HL-60 (cell line): ENCODE results near the gene ADIPOR2.

Experiments used
- CTCF ChIP-seq: IDR thresholded peaks from one replicate; pipeline ENCODE4 v1.5.1; 2011; ENCODE audit warnings: low read length, control low read depth, inconsistent platforms; ENCODE audit not compliant: insufficient read depth
- GABPA ChIP-seq: IDR thresholded peaks from 2 replicates; pipeline ENCODE4 v1.6.1; 2012; ENCODE audit warnings: low read depth
- POLR2AphosphoS5 ChIP-seq: IDR thresholded peaks from 2 replicates; pipeline ENCODE4 v1.6.1; 2012; ENCODE audit warnings: low read depth
- SPI1 ChIP-seq: IDR thresholded peaks from 2 replicates; pipeline ENCODE4 v1.6.1; 2012; ENCODE audit warnings: low read depth, mild to moderate bottlenecking, borderline replicate concordance
- TF ChIP-seq, protein P1 (sequence below): IDR thresholded peaks from 2 replicates; pipeline ENCODE4 v1.6.1; 2012; ENCODE audit warnings: low read depth; ENCODE audit not compliant: insufficient replicate concordance

- TF ChIP-seq, protein P1, sequence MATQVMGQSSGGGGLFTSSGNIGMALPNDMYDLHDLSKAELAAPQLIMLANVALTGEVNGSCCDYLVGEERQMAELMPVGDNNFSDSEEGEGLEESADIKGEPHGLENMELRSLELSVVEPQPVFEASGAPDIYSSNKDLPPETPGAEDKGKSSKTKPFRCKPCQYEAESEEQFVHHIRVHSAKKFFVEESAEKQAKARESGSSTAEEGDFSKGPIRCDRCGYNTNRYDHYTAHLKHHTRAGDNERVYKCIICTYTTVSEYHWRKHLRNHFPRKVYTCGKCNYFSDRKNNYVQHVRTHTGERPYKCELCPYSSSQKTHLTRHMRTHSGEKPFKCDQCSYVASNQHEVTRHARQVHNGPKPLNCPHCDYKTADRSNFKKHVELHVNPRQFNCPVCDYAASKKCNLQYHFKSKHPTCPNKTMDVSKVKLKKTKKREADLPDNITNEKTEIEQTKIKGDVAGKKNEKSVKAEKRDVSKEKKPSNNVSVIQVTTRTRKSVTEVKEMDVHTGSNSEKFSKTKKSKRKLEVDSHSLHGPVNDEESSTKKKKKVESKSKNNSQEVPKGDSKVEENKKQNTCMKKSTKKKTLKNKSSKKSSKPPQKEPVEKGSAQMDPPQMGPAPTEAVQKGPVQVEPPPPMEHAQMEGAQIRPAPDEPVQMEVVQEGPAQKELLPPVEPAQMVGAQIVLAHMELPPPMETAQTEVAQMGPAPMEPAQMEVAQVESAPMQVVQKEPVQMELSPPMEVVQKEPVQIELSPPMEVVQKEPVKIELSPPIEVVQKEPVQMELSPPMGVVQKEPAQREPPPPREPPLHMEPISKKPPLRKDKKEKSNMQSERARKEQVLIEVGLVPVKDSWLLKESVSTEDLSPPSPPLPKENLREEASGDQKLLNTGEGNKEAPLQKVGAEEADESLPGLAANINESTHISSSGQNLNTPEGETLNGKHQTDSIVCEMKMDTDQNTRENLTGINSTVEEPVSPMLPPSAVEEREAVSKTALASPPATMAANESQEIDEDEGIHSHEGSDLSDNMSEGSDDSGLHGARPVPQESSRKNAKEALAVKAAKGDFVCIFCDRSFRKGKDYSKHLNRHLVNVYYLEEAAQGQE: no peak
- TF ChIP-seq CTCF: no peak
- TF ChIP-seq GABPA: no peak
- TF ChIP-seq POLR2AphosphoS5: no peak
- no peak for TF ChIP-seq SPI1
Measured at GRCh38 chr12:1731019-1731687, 40.3 kb downstream of the ADIPOR2 start.
